Uterus (tissue), 4 donors: Measurements from ENCODE around the gene THRB. TPM values are rescaled to one million over a fixed set of nuclear protein-coding genes. Genes with fewer than 3 reads are reported as not detected.
A peak's percentile ranks its signal among the peaks of the same experiment; 100 is the strongest.

Experiments used
- DNase-seq, 2 donors: peaks; one replicate each; pipeline ENCODE4 v3.0.0-alpha.2; 2019 to 2020
- H3K27ac ChIP-seq, 2 donors: fragments of 200-600 bp; sonication (generic); 1 replicate in 1 of 2; 2 replicates in 1 of 2; pipeline ENCODE4 v1.5.1; 2016 to 2018
- H3K27me3 ChIP-seq, 2 donors: fragments of 200-600 bp; sonication (generic); one replicate each; pipeline ENCODE4 v1.5.1; 2018 to 2019; ENCODE audit warnings: control low read depth in 1 of 2
- H3K36me3 ChIP-seq, 2 donors: fragments of 200-600 bp; sonication (generic); one replicate each; pipeline ENCODE4 v1.5.1; 2019; ENCODE audit warnings: control low read depth in 1 of 2
- H3K4me1 ChIP-seq, 2 donors: fragments of 200-600 bp; sonication (generic); one replicate each; pipeline ENCODE4 v1.5.1; 2018 to 2019; ENCODE audit warnings: control low read depth in 1 of 2
- H3K4me3 ChIP-seq, 2 donors: fragments of 200-600 bp; sonication (generic); 1 replicate in 1 of 2; 2 replicates in 1 of 2; pipeline ENCODE4 v1.5.1; 2018 to 2019; ENCODE audit warnings: mild to moderate bottlenecking in 1 of 2
- H3K9me3 ChIP-seq, 2 donors: fragments of 200-600 bp; sonication (generic); one replicate each; pipeline ENCODE4 v1.5.1; 2019; ENCODE audit warnings: control low read depth in 1 of 2
- CTCF ChIP-seq, 4 experiments: fragments of 200-600 bp in 2 of 4; fragments of 450-650 bp in 2 of 4; sonication (generic) in 2 of 4; IDR thresholded peaks; one replicate each; pipeline ENCODE4 v1.5.1; 2016 to 2019; ENCODE audit warnings: antibody characterized with exemption in 4 of 4, mild to moderate bottlenecking in 2 of 4, moderate library complexity in 1 of 4
- POLR2A ChIP-seq, 2 donors: fragments of 450-650 bp; IDR thresholded peaks; one replicate each; pipeline ENCODE4 v1.6.1; 2016; ENCODE audit warnings: antibody characterized with exemption in 2 of 2, mild to moderate bottlenecking in 1 of 2, moderate library complexity in 1 of 2
- intact Hi-C: fragments of 100-400 bp; cut with DNase I; formaldehyde crosslinking; loops from one replicate; pipeline ENCODE4 v1.15.1; 2023; ENCODE audit warnings: low total_unique reads
- total RNA-seq, 4 donors: library from RNA; depleted of rRNA in 3 of 4; stranded (reverse); fragments of >200 nt in 3 of 4; gene quantifications; one replicate each; pipeline versions ENCODE4 v1.1.0 to v1.2.4, GENCODE V29; 2014 to 2023
- donor health status: DM: yes; HTN: yes; CAD: no.

THRB gene
- total RNA-seq, 4 donors from 2014 or later = 4.6 to 38.2 (median 17.3) TPM

- Histone ChIP-seq H3K36me3 (no peaks in the 10 kb centered on the region), H3K27ac (peak overlapping the region in 1 of 2 donors; percentile 27), H3K4me3 (no peak overlapping the region), H3K27me3 (no peaks in the 10 kb centered on the region), H3K4me1 (no peaks in the 10 kb centered on the region), H3K9me3 (no peaks in the 10 kb centered on the region)
- TF ChIP-seq POLR2A (IDR thresholded peaks at IDR 0.05) (no peak), CTCF (IDR thresholded peaks at IDR 0.05) (no peak)
- DNase-seq = no peak
- intact Hi-C loops = no loop called here
Measured at GRCh38 chr3:24296441-24297205, 198.0 kb downstream of the THRB start.

GRCh38 chr3:24294150-24294549, 200.5 kb downstream of the THRB start:
- Histone ChIP-seq H3K27ac (no peak overlapping the region), H3K4me1 (peaks cover 0 to 4% of the 10 kb centered on the region in 2 donors)
- intact Hi-C loops = no loop called here

GRCh38 chr3:24291646-24292045, 203.0 kb downstream of the THRB start:
- Histone ChIP-seq H3K9me3 (no peaks in the 10 kb centered on the region), H3K36me3 (no peaks in the 10 kb centered on the region), H3K27ac (no peak overlapping the region), H3K4me1 (peaks cover 0 to 5% of the 10 kb centered on the region in 2 donors), H3K27me3 (no peaks in the 10 kb centered on the region), H3K4me3 (no peak overlapping the region)
- TF ChIP-seq POLR2A (IDR thresholded peaks at IDR 0.05) (no peak), CTCF (IDR thresholded peaks at IDR 0.05) (no peak)
- intact Hi-C loops = no loop called here
- no peak for DNase-seq

More at GRCh38 chr3:24294150-24294549, 200.5 kb downstream of the THRB start:
- DNase-seq = no peak
- TF ChIP-seq CTCF (IDR thresholded peaks at IDR 0.05) (no peak), POLR2A (IDR thresholded peaks at IDR 0.05) (no peak)
- no peak overlapping the region for H3K4me3 ChIP-seq
- H3K9me3 ChIP-seq = no peaks in the 10 kb centered on the region
- H3K36me3 ChIP-seq = no peaks in the 10 kb centered on the region
- H3K27me3 ChIP-seq = no peaks in the 10 kb centered on the region

- Histone ChIP-seq H3K9me3 (no peaks in the 10 kb centered on the region), H3K36me3 (no peaks in the 10 kb centered on the region), H3K4me1 (peaks cover 0 to 5% of the 10 kb centered on the region in 2 donors), H3K4me3 (no peak overlapping the region), H3K27me3 (no peaks in the 10 kb centered on the region), H3K27ac (peak overlapping the region in 1 of 2 donors; percentile 10)
- TF ChIP-seq POLR2A (IDR thresholded peaks at IDR 0.05) (no peak), CTCF (IDR thresholded peaks at IDR 0.05) (no peak)
- no peak for DNase-seq
- intact Hi-C loops = no loop called here
Measured at GRCh38 chr3:24290596-24290995, 204.1 kb downstream of the THRB start.

GRCh38 chr3:24288496-24289236, 206.0 kb downstream of the THRB start:
- intact Hi-C loops = no loop called here
- H3K4me1 ChIP-seq = peaks cover 0 to 5% of the 10 kb centered on the region in 2 donors
- no peaks in the 10 kb centered on the region for H3K36me3 ChIP-seq
- H3K27ac ChIP-seq = peak overlapping the region; percentile 55 to 57
- TF ChIP-seq POLR2A (IDR thresholded peaks at IDR 0.05) = no peak
- no peak for TF ChIP-seq CTCF (IDR thresholded peaks at IDR 0.05)
- peak; percentile 37 to 43 for DNase-seq
- H3K4me3 ChIP-seq = no peak overlapping the region
- no peaks in the 10 kb centered on the region for H3K27me3 ChIP-seq
- no peaks in the 10 kb centered on the region for H3K9me3 ChIP-seq
